Camera-type eye (tissue), 1 donor: ENCODE results near the gene RPP30. TPM values are rescaled to one million over a fixed set of nuclear protein-coding genes. Genes with fewer than 3 reads are reported as not detected.

Experiments used
- total RNA-seq: library from RNA; depleted of rRNA; stranded (reverse); fragments of >200 nt; gene quantifications from one replicate; pipeline ENCODE4 v1.2.3, GENCODE V29; 2014

RPP30 gene
- 64.0 TPM for total RNA-seq

DNA sequence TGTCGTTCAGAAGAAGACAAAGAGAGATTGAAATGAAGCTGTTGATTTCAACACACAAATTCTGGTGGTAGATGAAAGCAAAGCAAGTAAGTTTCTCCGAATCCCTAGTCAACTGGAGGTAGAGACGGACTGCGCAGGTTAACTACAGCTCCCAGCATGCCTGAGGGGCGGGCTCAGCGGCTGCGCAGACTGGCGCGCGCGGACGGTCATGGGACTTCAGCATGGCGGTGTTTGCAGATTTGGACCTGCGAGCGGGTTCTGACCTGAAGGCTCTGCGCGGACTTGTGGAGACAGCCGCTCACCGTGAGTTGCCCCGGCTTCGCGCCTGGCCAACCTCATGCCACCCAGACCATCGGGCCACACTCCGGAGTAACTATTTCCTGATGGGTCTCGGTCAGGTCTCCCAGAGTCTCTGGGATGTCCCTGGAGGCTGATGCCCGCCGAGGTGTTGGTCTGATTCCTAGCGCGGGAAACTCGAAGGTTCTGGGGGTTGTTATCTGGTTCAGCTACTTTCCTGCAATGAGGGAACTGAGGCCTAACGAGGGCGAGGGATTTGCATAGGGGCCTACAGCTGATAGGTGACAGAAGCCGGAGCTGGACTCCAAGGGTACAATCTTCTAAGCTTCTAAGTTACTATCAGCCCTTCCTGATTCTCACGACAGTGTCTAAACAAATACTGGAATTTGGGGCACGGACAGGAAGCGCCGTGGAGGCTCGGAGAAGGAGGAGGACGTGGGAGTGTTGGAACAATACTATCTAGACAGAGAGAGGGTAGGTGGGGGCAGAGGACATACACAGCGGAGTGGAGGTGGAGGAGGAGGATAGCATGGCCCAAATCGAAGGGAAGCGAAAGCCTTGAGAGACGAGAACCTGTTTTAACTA, at the start of gene RPP30:
RPP30 (plus strand) TSS at position 209 of the 882 bp plus-strand sequence; CDS start at position 222, 13 bp downstream.

DNA sequence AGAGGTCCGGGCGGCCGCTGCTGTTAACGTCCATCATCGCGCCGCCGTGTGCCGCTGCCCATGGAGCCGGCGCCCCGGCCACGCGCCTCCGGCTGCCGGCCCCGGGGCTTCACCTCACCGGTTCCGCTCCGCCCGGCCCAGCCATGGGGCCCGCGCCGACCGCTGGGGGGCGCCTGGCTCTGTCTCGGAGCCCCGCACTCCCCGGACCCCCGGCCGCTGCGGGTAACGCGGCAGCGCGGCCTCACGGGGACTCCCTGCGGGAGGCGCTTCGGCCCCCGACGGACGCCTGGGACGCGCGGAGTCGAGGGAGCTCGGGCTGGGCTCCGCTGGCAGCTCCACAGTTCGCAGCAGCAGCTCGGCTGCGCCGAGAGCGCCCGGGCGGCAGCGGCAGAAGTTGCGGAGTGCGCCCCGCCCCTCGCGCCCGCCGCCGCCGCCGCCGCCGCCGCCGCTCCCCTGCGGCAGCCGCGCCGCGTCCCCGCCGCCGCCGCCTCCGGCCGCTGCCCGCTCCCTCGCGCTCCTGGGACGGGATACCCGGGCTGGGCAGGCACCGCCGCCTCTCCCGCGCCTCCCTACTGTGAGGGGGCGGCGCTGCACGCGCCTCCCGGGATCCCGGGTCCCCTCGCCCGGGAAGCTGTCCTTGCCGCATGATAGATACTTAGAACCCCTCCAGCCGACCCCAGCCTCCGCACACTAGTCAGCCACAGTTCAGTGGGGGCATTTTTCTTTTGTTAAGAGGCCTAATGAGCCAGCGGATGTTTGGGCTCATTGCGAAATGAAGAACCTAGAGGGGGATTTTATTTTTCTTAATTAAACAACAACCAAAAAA, 13.9 kb upstream of the RPP30 start, which contains the start of gene HTR7:
HTR7 (minus strand) TSS at position 405 of the 826 bp plus-strand sequence; CDS start at position 37, 368 bp downstream.

DNA sequence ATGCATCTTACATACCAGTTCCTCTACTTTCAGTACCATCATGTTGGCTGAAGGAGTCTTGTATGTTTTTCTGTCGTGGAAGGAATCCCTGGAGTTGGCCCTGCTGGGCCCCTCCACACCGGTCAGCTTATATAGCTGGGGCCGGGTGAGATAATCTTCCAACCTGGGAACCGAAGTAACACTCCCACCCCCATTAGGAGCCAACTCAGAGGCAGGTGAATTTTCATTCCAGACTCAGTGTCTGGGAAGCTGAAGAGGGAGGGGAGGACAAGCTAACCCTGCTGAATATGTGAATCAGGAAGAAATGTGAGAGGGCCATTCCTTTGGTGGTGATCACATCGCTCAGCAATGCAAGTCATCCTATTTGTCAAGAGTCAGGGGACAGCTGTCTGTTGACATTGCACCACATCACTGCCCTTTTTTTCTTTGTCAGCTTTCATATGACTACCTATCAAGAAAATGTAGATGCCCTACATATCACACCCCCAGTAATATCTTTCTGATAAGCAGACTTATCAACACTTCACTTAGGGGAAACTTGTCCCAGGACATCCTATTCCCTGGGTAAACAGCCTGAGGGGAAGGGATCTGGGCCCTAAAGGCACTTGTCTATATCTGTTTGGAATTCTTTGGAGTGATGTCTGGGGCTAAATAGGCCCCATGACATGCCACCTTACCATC, 49.4 kb downstream of the RPP30 start, which contains the start of gene ANKRD1:
ANKRD1 (minus strand) TSS at position 102 of the 681 bp plus-strand sequence; CDS start at position 42, 60 bp downstream.

Other genes starting within 250 kb of the RPP30 start
- gene HTR7, start 13.9 kb upstream of the RPP30 start, total RNA-seq, result 1.2 TPM
- 5.3 TPM for gene ANKRD1, start 49.1 kb downstream of the RPP30 start, total RNA-seq